K562 (cell line): ENCODE results near the gene BPIFB2. TPM values are rescaled to one million over a fixed set of nuclear protein-coding genes. Genes with fewer than 3 reads are reported as not detected.

Experiments
- ATAC-seq: fragments of 200-7000 bp; cut with Tn5 transposase; 3 replicates; pipeline ENCODE4 v1.9.1; 2020; ENCODE audit warnings: moderate library complexity
- BruUV-seq: library from RNA; stranded (reverse); fragments of 400-500 nt; replicated peaks from 2 replicates; lab custom pipeline; 2021; lab: Mats Ljungman, UMichigan
- CTCF ChIA-PET: fragments of 300-600 bp; formaldehyde crosslinking; extraction: SDS; loops from one replicate; lab custom pipeline; 2021; ENCODE audit warnings: low intra/inter-chr PET ratio; lab: Yijun Ruan, JAX
- POLR2A ChIA-PET: fragments of 300-600, 350-650 bp; sonication (Branson Sonifier 250); formaldehyde crosslinking; extraction: SDS; loops from one replicate; lab custom pipeline; 2021; ENCODE audit warnings: antibody characterized with exemption, inconsistent platforms; lab: Yijun Ruan, JAX
- DNase-seq, 4 experiments: peaks; one replicate each; pipeline versions ENCODE4 v3.0.0 to v3.0.0-alpha.2; 2011 to 2018; ENCODE audit warnings: low spot score in 3 of 4, mixed read lengths in 3 of 4; ENCODE audit errors: extremely low read depth in 1 of 4
- FAIRE-seq: peaks from 2 replicates; lab custom pipeline; 2011; peaks lifted over from hg19 to GRCh38; lab: Jason Lieb, UNC
- H2AFZ ChIP-seq: 2 replicates; pipeline ENCODE4 v1.6.0; 2011; ENCODE audit warnings: low read depth, low read length, control low read depth, inconsistent platforms
- H3K27ac ChIP-seq: fragments of 200-600 bp; 3 replicates; pipeline ENCODE4 v1.8.0; 2011; ENCODE audit warnings: low read depth, mild to moderate bottlenecking, control low read depth, inconsistent platforms, low read length, moderate library complexity, mixed read lengths; ENCODE audit errors: extremely low read depth
- H3K27me3 ChIP-seq, 2 experiments: fragments of 300-600 bp in 1 of 2; 2 replicates in 1 of 2; 3 replicates in 1 of 2; pipeline versions ENCODE4 v1.6.0 to v1.8.0; 2011; ENCODE audit warnings: inconsistent platforms in 2 of 2, low read length in 2 of 2, mild to moderate bottlenecking in 1 of 2, mixed read lengths in 1 of 2, moderate library complexity in 1 of 2; ENCODE audit not compliant: control insufficient read depth in 2 of 2, insufficient read depth in 2 of 2
- H3K36me3 ChIP-seq: fragments of 300-600 bp; 3 replicates; pipeline ENCODE4 v1.8.0; 2011; ENCODE audit warnings: mild to moderate bottlenecking, low read length, inconsistent platforms; ENCODE audit not compliant: control insufficient read depth, insufficient read depth
- H3K4me1 ChIP-seq, 2 experiments: fragments of 200-600 bp in 1 of 2; replicated peaks in 1 of 2; 2 replicates in 1 of 2; 3 replicates in 1 of 2; pipeline versions ENCODE4 v1.5.1 to v1.8.0; 2011; ENCODE audit warnings: inconsistent platforms in 2 of 2, low read length in 2 of 2, mild to moderate bottlenecking in 1 of 2, mixed read lengths in 1 of 2, moderate library complexity in 1 of 2; ENCODE audit not compliant: control insufficient read depth in 2 of 2, insufficient read depth in 2 of 2
- H3K4me2 ChIP-seq: 2 replicates; pipeline ENCODE4 v1.6.1; 2011; ENCODE audit warnings: low read length, control low read depth, inconsistent platforms, mixed read lengths; ENCODE audit not compliant: insufficient read depth
- H3K4me3 ChIP-seq: fragments of 200-600 bp; sonication (generic), shearing (Covaris generic); 2 replicates; pipeline ENCODE4 v1.5.1; 2016; ENCODE audit warnings: control low read depth, inconsistent platforms
- H3K79me2 ChIP-seq: fragments of 200-600 bp; 3 replicates; pipeline ENCODE4 v1.8.0; 2011; ENCODE audit warnings: low read length, inconsistent platforms; ENCODE audit not compliant: control insufficient read depth, insufficient read depth
- H3K9ac ChIP-seq, 2 experiments: 2 replicates each; pipeline versions ENCODE4 v1.6.0 to v1.6.1; 2011; ENCODE audit warnings: low read depth in 2 of 2, low read length in 2 of 2, control low read depth in 1 of 2, inconsistent platforms in 1 of 2, mild to moderate bottlenecking in 1 of 2, mixed read lengths in 1 of 2; ENCODE audit not compliant: insufficient read depth in 1 of 2
- H3K9me1 ChIP-seq: one replicate; pipeline ENCODE4 v1.6.0; 2011; ENCODE audit warnings: inconsistent platforms, mild to moderate bottlenecking, low read length, moderate library complexity; ENCODE audit not compliant: control insufficient read depth, insufficient read depth
- H3K9me3 ChIP-seq: replicated peaks from 2 replicates; pipeline ENCODE4 v1.5.1; 2011; ENCODE audit warnings: low read depth, low read length, inconsistent platforms; ENCODE audit not compliant: control insufficient read depth, insufficient read depth
- H4K20me1 ChIP-seq: replicated peaks from 2 replicates; pipeline ENCODE4 v1.6.1; 2011; ENCODE audit warnings: low read length, inconsistent platforms, mixed read lengths; ENCODE audit not compliant: control insufficient read depth, insufficient read depth
- BRCA1 ChIP-seq, 2 experiments: fragments of 450-650 bp in 1 of 2; sonication (generic) in 1 of 2; formaldehyde crosslinking in 1 of 2; IDR thresholded peaks; 2 replicates each; pipeline versions ENCODE4 v1.5.0 to v1.6.1; 2017 to 2020; ENCODE audit warnings: mild to moderate bottlenecking in 1 of 2, missing genetic modification reagents in 1 of 2
- ESRRB ChIP-seq: fragments of 250-450 bp; sonication (Bioruptor Pico); IDR thresholded peaks from 2 replicates; pipeline ENCODE4 v1.5.0; 2020; ENCODE audit warnings: mild to moderate bottlenecking, moderate library complexity, borderline replicate concordance
- ETS1 ChIP-seq: conservative IDR thresholded peaks from 2 replicates; pipeline ENCODE4 v1.6.1; 2011; ENCODE audit warnings: low read depth, mild to moderate bottlenecking, low read length; ENCODE audit not compliant: control insufficient read depth
- MCM2 ChIP-seq: fragments of 450-650 bp; IDR thresholded peaks from 2 replicates; pipeline ENCODE4 v1.6.1; 2017; ENCODE audit warnings: low read depth, mild to moderate bottlenecking
- PCBP2 ChIP-seq: fragments of 200-400 bp; formaldehyde crosslinking; IDR thresholded peaks from 2 replicates; pipeline ENCODE4 v1.6.1; 2018; ENCODE audit warnings: low read length, low read depth, mild to moderate bottlenecking, moderate library complexity; ENCODE audit not compliant: poor library complexity, severe bottlenecking
- SNRNP70 ChIP-seq: fragments of 200-400 bp; formaldehyde crosslinking; optimal IDR thresholded peaks from 2 replicates; pipeline ENCODE3; 2017; ENCODE audit warnings: low read depth, low read length
- STAG1 ChIP-seq: sonication (generic); formaldehyde crosslinking; IDR thresholded peaks from 2 replicates; pipeline ENCODE4 v1.5.0; 2020; ENCODE audit warnings: missing genetic modification reagents, borderline replicate concordance
- WGBS: fragments of 100-300 bp; shearing (Covaris generic); methylation state at CpG from one replicate; pipeline ENCODE4 v1.1.6; 2016; ENCODE audit warnings: low coverage, mixed read lengths; ENCODE audit not compliant: insufficient coverage; ENCODE audit errors: missing lambda C conversion rate; 5-methylcytosine and 5-hydroxymethylcytosine counted together
- in situ Hi-C: fragments of 300-500 bp; cut with MboI; formaldehyde crosslinking; loops from 4 replicates; pipeline ENCODE4 v1.15.0; 2018; ENCODE audit warnings: inconsistent platforms, mixed read lengths
- intact Hi-C: fragments of 100-400 bp; cut with micrococcal nuclease; formaldehyde crosslinking; loops from 2 replicates; pipeline ENCODE4 v1.14.2; 2022
- polyA plus RNA-seq, 8 experiments: library from polyadenylated mRNA; depleted of rRNA in 4 of 8; stranded (reverse) in 5 of 8; unstranded in 3 of 8; fragments of >200 nt; fragmentation: Nextera tagmentation in 2 of 8; fragmentation: Illumina TruSeq in 1 of 8; extraction: Ambion mirVana in 2 of 8; extraction: Trizol in 1 of 8; gene quantifications; 2 replicates each; pipeline versions ENCODE4 v1.2.1 to v1.2.3, GENCODE V29; 2011 to 2014; ENCODE audit warnings: inconsistent platforms in 1 of 8, missing spikeins in 1 of 8
- total RNA-seq, 7 experiments: library from RNA; depleted of rRNA in 6 of 7; stranded (reverse); fragments of >200 nt in 6 of 7; fragmentation: Illumina TruSeq in 2 of 7; extraction: Trizol in 2 of 7; gene quantifications; 2 replicates each; pipeline versions ENCODE4 v1.2.1 to v1.2.3, GENCODE V29; 2011 to 2021; ENCODE audit warnings: low replicate concordance in 1 of 7

BPIFB2 gene
- total and polyA plus RNA-seq, 9 of the 15 experiments (the other 6 are each of a cell fraction or from before 2014, with no cell fraction given) = not detected

DNA sequence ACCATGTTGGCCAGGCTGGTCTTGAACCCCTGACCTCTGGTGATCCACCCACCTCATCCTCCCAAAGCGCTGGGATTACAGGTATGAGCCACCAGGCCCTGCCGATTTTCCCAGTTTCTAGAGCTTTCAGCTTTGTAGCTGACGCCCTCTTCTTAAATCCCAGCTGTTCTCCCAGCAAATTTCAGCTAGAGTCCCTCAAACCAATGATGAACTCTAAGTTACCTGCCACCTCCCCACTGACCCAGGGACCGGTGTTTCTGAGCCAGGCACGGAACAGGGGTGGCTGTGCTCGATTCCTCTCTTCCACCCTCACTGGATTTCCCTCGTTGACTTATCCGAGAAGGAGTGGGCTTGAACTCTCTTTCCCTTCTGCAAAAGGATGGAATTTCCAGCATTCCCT, 42.4 kb upstream of the BPIFB2 start:
- ATAC-seq = no peak
- no peak overlapping the region for H2AFZ ChIP-seq
- DNase-seq = peak in 1 of 4 experiments; percentile 2
- CTCF ChIA-PET = no interaction called here
- no peak overlapping the region for H3K9ac ChIP-seq
- H3K27me3 ChIP-seq = peaks cover 36 to 79% of the 10 kb centered on the region in 2 experiments
- no TSS peak for BruUV-seq
- intact Hi-C loops = no loop called here
- no peaks in the 10 kb centered on the region for H3K9me1 ChIP-seq
- no peaks in the 10 kb centered on the region for H3K79me2 ChIP-seq
- no peak overlapping the region for H3K4me2 ChIP-seq
- POLR2A ChIA-PET = interaction anchor here (0.6 to 2.1 kb wide), 2 partner anchors 11 to 120 kb away, joined by 3 to 6 read pairs; no protein-coding TSS in a partner anchor
- no peak overlapping the region for H3K27ac ChIP-seq
- H3K4me3 ChIP-seq = no peak overlapping the region
- no peaks in the 10 kb centered on the region; the same call in 1 of the 2 replicates for H4K20me1 ChIP-seq
- in situ Hi-C loops = no loop called here
- no peak for FAIRE-seq
- peaks cover 0 to 7% of the 10 kb centered on the region in 2 experiments; a peak in 2 of 5 replicates for H3K4me1 ChIP-seq
- TF ChIP-seq BRCA1 (IDR thresholded peaks at IDR 0.05) (no peak), BRCA1 (CRISPR knock-in tag; IDR thresholded peaks at IDR 0.05) (no peak), MCM2 (no peak), ETS1 (no peak), PCBP2 (no peak), SNRNP70 (no peak), ESRRB (CRISPR knock-in tag) (no peak), STAG1 (CRISPR knock-in tag) (no peak)
- TF ChIP-seq, all 486 proteins: peak for 0
- no peaks in the 10 kb centered on the region for H3K9me3 ChIP-seq
- 2% methylated on average over 8 of the region's 8 CpGs for WGBS
- no peaks in the 10 kb centered on the region for H3K36me3 ChIP-seq
